ENCODE measurements around the gene OGG1.

- TF ChIP-seq, protein P1, sequence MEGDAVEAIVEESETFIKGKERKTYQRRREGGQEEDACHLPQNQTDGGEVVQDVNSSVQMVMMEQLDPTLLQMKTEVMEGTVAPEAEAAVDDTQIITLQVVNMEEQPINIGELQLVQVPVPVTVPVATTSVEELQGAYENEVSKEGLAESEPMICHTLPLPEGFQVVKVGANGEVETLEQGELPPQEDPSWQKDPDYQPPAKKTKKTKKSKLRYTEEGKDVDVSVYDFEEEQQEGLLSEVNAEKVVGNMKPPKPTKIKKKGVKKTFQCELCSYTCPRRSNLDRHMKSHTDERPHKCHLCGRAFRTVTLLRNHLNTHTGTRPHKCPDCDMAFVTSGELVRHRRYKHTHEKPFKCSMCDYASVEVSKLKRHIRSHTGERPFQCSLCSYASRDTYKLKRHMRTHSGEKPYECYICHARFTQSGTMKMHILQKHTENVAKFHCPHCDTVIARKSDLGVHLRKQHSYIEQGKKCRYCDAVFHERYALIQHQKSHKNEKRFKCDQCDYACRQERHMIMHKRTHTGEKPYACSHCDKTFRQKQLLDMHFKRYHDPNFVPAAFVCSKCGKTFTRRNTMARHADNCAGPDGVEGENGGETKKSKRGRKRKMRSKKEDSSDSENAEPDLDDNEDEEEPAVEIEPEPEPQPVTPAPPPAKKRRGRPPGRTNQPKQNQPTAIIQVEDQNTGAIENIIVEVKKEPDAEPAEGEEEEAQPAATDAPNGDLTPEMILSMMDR (IDR thresholded peaks at IDR 0.05; ENCODE audit: insufficient read depth, low read depth, low read length): no peak
- TF ChIP-seq EZH2 (IDR thresholded peaks at IDR 0.05; ENCODE audit: insufficient read depth, low read length): no peak
Measured at GRCh38 chr3:9779721-9780457, 30.1 kb downstream of the OGG1 start.

Measured in astrocyte (in vitro differentiated cells and primary cell).